ENCODE measurements around the gene RUNX3. TPM values are rescaled to one million over a fixed set of nuclear protein-coding genes. Genes with fewer than 3 reads are reported as not detected.

Gene RUNX3
- total RNA-seq, 1 experiment from 2014 or later, result 1.1 TPM

DNA sequence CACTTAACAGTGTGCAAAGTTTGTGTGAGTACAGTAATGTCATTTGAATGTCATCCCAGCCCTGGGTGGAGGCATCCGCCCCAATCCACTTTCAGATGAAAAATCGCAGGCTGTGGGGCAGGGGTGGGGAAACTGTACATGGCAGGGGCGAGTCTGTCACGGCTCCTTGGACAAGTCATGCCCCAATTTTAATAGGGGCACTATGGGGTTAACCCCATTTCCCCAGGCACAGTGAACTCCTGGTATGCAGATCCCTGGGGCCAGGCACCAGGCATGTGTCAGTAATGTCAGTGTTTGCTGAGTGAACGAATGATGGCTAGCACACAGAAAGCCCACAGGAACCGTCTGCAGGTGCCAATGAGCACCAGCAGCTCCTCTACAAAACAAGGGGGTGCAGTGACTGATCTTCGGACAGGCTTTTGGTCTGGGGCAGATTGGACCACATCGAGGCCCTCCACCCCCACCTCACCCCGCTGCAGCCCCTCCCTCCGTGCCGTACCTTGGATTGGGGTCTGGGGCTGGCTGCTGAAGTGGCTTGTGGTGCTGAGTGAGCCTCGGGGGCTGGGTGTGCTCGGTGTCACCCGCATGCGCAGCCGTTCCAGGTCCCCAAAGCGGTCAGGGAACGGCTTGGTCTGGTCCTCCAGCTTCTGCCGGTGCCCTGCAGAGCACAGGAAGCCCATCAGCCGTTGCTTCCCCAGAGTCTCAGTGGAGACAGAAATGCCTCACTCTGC, 23.2 kb downstream of the RUNX3 start:
- Mint-ChIP-seq H3K27ac (ENCODE audit: unreplicated experiment) (no peak overlapping the region), H3K9me3 (ENCODE audit: unreplicated experiment) (no peaks in the 10 kb centered on the region), H3K4me3 (ENCODE audit: unreplicated experiment) (no peak overlapping the region), H3K4me1 (ENCODE audit: low read depth, unreplicated experiment) (peaks cover 7% of the 10 kb centered on the region), H3K27me3 (ENCODE audit: insufficient read depth, unreplicated experiment) (no peaks in the 10 kb centered on the region), H3K36me3 (ENCODE audit: insufficient read depth, unreplicated experiment) (no peaks in the 10 kb centered on the region)
- H3K36me3 ChIP-seq (ENCODE audit: control insufficient read depth, insufficient read depth, low read length), result no peaks in the 10 kb centered on the region
- intact Hi-C loops (cut with micrococcal nuclease; ENCODE audit: unreplicated experiment), result no loop called here
- no peaks in the 10 kb centered on the region for H3K4me1 ChIP-seq
- DNase-seq, result no peak
- no peak overlapping the region for H3K4me3 ChIP-seq (ENCODE audit: low read depth, low read length)
- TF ChIP-seq, protein P1, sequence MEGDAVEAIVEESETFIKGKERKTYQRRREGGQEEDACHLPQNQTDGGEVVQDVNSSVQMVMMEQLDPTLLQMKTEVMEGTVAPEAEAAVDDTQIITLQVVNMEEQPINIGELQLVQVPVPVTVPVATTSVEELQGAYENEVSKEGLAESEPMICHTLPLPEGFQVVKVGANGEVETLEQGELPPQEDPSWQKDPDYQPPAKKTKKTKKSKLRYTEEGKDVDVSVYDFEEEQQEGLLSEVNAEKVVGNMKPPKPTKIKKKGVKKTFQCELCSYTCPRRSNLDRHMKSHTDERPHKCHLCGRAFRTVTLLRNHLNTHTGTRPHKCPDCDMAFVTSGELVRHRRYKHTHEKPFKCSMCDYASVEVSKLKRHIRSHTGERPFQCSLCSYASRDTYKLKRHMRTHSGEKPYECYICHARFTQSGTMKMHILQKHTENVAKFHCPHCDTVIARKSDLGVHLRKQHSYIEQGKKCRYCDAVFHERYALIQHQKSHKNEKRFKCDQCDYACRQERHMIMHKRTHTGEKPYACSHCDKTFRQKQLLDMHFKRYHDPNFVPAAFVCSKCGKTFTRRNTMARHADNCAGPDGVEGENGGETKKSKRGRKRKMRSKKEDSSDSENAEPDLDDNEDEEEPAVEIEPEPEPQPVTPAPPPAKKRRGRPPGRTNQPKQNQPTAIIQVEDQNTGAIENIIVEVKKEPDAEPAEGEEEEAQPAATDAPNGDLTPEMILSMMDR (IDR thresholded peaks at IDR 0.05; ENCODE audit: insufficient read depth in 1 of 2, low read depth in 1 of 2, low read length in 1 of 2, severe bottlenecking in 1 of 2, unreplicated experiment in 1 of 2), result no peak
- ChIA-PET CTCF (interaction anchor here (0.6 kb wide), 1 partner anchor 13 kb away, joined by 4 read pairs; no protein-coding TSS in a partner anchor), POLR2A (no interaction called here)
- BruUV-seq (replicated peaks), result no TSS peak
- H3K27me3 ChIP-seq (replicated peaks; ENCODE audit: control insufficient read depth, insufficient read depth, low read length), result no peaks in the 10 kb centered on the region
- no peaks in the 10 kb centered on the region for H3K9me3 ChIP-seq

DNA sequence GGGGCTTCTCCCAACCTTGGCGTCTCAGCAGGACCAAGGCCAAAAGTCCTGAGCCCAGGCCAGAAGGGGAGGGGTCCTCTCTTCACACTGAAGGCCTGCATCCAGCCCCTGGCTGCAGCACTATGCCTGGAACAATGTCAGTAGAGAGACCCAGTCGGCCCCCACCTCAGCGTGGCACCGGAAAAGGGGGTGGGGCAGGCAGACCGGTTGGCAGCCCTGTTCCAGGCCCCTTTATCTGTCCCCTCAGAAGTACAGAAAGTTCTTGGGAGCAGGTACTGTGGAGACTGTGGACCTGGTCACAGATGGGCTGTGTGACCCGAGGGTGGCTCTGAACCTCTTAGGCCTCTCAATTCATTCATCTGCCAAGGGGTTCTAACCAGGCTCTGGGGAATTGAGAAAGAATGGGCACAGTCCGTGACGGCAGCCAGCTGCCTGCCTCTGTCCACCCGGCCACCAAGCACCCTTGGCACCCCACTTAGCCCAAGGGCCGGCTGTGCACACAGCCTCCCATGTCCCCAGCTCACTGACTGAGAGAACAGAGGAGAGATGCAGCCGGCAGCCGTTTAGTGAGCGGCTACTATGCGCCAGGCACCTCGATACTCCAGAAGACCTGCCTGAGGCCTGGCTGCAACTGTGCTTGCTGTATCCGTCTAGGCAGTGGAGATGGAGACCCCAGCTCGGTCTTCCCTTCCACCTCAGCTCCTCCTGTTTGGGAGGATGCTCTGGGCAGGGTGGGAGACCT, 23.9 kb downstream of the RUNX3 start:
- Histone ChIP-seq H3K9me3 (no peaks in the 10 kb centered on the region), H3K4me1 (no peaks in the 10 kb centered on the region), H3K27me3 (replicated peaks; ENCODE audit: control insufficient read depth, insufficient read depth, low read length) (no peaks in the 10 kb centered on the region), H3K36me3 (ENCODE audit: control insufficient read depth, insufficient read depth, low read length) (no peaks in the 10 kb centered on the region), H3K4me3 (ENCODE audit: low read depth, low read length) (no peak overlapping the region)
- CTCF ChIA-PET, result interaction anchor here (0.6 kb wide), 1 partner anchor 13 kb away, joined by 4 read pairs; no protein-coding TSS in a partner anchor
- no TSS peak for BruUV-seq (replicated peaks)
- Mint-ChIP-seq H3K27ac (ENCODE audit: unreplicated experiment) (no peak overlapping the region), H3K4me3 (ENCODE audit: unreplicated experiment) (no peak overlapping the region), H3K4me1 (ENCODE audit: low read depth, unreplicated experiment) (peaks cover 7% of the 10 kb centered on the region), H3K27me3 (ENCODE audit: insufficient read depth, unreplicated experiment) (no peaks in the 10 kb centered on the region), H3K9me3 (ENCODE audit: unreplicated experiment) (no peaks in the 10 kb centered on the region), H3K36me3 (ENCODE audit: insufficient read depth, unreplicated experiment) (no peaks in the 10 kb centered on the region)
- intact Hi-C loops (cut with micrococcal nuclease; ENCODE audit: unreplicated experiment), result no loop called here
- POLR2A ChIA-PET, result no interaction called here
- TF ChIP-seq, protein P1 (IDR thresholded peaks at IDR 0.05; ENCODE audit: insufficient read depth in 1 of 2, low read depth in 1 of 2, low read length in 1 of 2, severe bottlenecking in 1 of 2, unreplicated experiment in 1 of 2), result no peak
- DNase-seq, result no peak

DNA sequence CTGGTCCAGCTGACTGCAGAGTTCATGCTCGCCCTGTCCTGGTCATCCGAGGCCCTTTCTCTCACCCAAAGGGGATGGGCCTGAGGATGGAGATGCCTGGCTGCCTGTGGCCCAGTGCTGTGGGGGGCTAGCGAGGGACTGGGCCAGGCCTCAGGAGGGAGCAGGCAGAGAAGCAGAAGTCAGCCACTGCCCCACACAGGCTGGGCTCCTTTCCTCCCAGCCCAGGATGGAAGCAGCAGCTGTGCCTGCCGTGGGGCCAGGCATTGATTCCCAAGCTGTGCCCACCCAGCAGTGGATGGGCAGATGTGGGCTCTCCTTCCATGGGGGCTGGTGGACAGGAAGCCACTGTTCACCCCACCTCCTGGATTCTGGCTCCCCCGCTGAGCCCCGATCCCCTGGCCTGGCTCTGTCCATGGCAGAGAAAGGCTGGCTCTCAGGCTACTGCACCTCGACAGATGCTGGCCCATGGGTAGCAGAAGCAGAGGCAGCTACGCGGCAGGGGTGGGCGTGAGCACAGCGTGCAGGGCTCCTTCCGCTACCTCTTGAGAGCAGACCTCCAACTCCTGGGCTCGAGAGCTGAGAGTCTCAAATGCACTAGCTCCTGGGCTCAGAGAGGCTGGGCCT, 24.6 kb downstream of the RUNX3 start:
- no peaks in the 10 kb centered on the region for H3K36me3 ChIP-seq (ENCODE audit: control insufficient read depth, insufficient read depth, low read length)
- TF ChIP-seq, protein P1 (IDR thresholded peaks at IDR 0.05; ENCODE audit: insufficient read depth in 1 of 2, low read depth in 1 of 2, low read length in 1 of 2, severe bottlenecking in 1 of 2, unreplicated experiment in 1 of 2), result no peak
- no peaks in the 10 kb centered on the region for H3K9me3 ChIP-seq
- Mint-ChIP-seq H3K4me1 (ENCODE audit: low read depth, unreplicated experiment) (peaks cover 7% of the 10 kb centered on the region), H3K4me3 (ENCODE audit: unreplicated experiment) (no peak overlapping the region), H3K27ac (ENCODE audit: unreplicated experiment) (no peak overlapping the region), H3K27me3 (ENCODE audit: insufficient read depth, unreplicated experiment) (no peaks in the 10 kb centered on the region), H3K9me3 (ENCODE audit: unreplicated experiment) (no peaks in the 10 kb centered on the region), H3K36me3 (ENCODE audit: insufficient read depth, unreplicated experiment) (no peaks in the 10 kb centered on the region)
- H3K4me3 ChIP-seq (ENCODE audit: low read depth, low read length), result no peak overlapping the region
- no peaks in the 10 kb centered on the region for H3K4me1 ChIP-seq
- no peaks in the 10 kb centered on the region for H3K27me3 ChIP-seq (replicated peaks; ENCODE audit: control insufficient read depth, insufficient read depth, low read length)
- BruUV-seq (replicated peaks), result no TSS peak
- DNase-seq, result no peak
- intact Hi-C loops (cut with micrococcal nuclease; ENCODE audit: unreplicated experiment), result no loop called here
- CTCF ChIA-PET, result no interaction called here
- POLR2A ChIA-PET, result no interaction called here

All from Caco-2 (cell line).